Esophagus squamous epithelium (tissue), 5 donors: Measurements from ENCODE around the gene KLHDC10. TPM values are rescaled to one million over a fixed set of nuclear protein-coding genes. Genes with fewer than 3 reads are reported as not detected.
A peak's percentile ranks its signal among the peaks of the same experiment; 100 is the strongest.

Experiments used
- DNase-seq: peaks from one replicate; lab custom pipeline; 2025; lab: John Stamatoyannopoulos, UW
- H3K27ac ChIP-seq, 4 donors: fragments of 200-600 bp; sonication (generic); one replicate each; pipeline ENCODE4 v1.5.1; 2016 to 2019; ENCODE audit warnings: mild to moderate bottlenecking in 1 of 4
- H3K27me3 ChIP-seq, 4 donors: fragments of 200-600 bp; sonication (generic); 1 replicate in 3 of 4; 2 replicates in 1 of 4; pipeline versions ENCODE4 v1.5.1 to v1.6.0; 2017 to 2021; ENCODE audit warnings: antibody characterized with exemption in 1 of 4
- H3K36me3 ChIP-seq, 3 donors: fragments of 200-600 bp; sonication (generic); one replicate each; pipeline ENCODE4 v1.5.1; 2016 to 2019
- H3K4me1 ChIP-seq, 3 donors: fragments of 200-600 bp; sonication (generic); one replicate each; pipeline ENCODE4 v1.5.1; 2017 to 2019
- H3K4me3 ChIP-seq, 4 donors: fragments of 200-600 bp; sonication (generic); 1 replicate in 3 of 4; 2 replicates in 1 of 4; pipeline ENCODE4 v1.5.1; 2016 to 2019; ENCODE audit warnings: mild to moderate bottlenecking in 2 of 4, moderate library complexity in 1 of 4
- H3K9me3 ChIP-seq, 3 donors: fragments of 200-600 bp; sonication (generic); one replicate each; pipeline ENCODE4 v1.5.1; 2016 to 2019
- POLR2A ChIP-seq, 4 donors: fragments of 450-650 bp; IDR thresholded peaks; one replicate each; pipeline ENCODE4 v1.6.1; 2017; ENCODE audit warnings: antibody characterized with exemption in 4 of 4, mild to moderate bottlenecking in 4 of 4, moderate library complexity in 3 of 4
- WGBS, 2 donors: methylation state at CpG; one replicate each; pipeline ENCODE4 v1.1.5; 2018; 5-methylcytosine and 5-hydroxymethylcytosine counted together
- intact Hi-C: fragments of 100-400 bp; cut with DNase I; formaldehyde crosslinking; loops from one replicate; pipeline ENCODE4 v1.15.0; 2022
- total RNA-seq, 4 donors: library from RNA; depleted of rRNA; stranded (reverse); fragments of >200 nt; gene quantifications; one replicate each; pipeline ENCODE4 v1.1.0, GENCODE V29; 2016
- TF ChIP-seq, protein P1 (sequence below), 6 experiments: fragments of 450-650 bp in 4 of 6; fragments of 200-600 bp in 2 of 6; sonication (generic) in 2 of 6; IDR thresholded peaks; one replicate each; pipeline ENCODE4 v1.5.1; 2016 to 2019; ENCODE audit warnings: antibody characterized with exemption in 6 of 6, mild to moderate bottlenecking in 4 of 6, moderate library complexity in 4 of 6
- donor health status: DM: yes; HTN: yes; CAD: no.

The KLHDC10 gene
- total RNA-seq, 4 donors from 2014 or later = 11.9 to 17.5 (median 15.7) TPM

- intact Hi-C loops = no loop called here
- Histone ChIP-seq H3K9me3 (no peaks in the 10 kb centered on the region), H3K4me1 (peaks cover 2 to 19% (median 10%) of the 10 kb centered on the region in 3 donors), H3K27me3 (no peaks in the 10 kb centered on the region), H3K4me3 (no peak overlapping the region), H3K27ac (no peak overlapping the region), H3K36me3 (peaks cover 0 to 59% (median 7%) of the 10 kb centered on the region in 3 donors)
- TF ChIP-seq, protein P1, sequence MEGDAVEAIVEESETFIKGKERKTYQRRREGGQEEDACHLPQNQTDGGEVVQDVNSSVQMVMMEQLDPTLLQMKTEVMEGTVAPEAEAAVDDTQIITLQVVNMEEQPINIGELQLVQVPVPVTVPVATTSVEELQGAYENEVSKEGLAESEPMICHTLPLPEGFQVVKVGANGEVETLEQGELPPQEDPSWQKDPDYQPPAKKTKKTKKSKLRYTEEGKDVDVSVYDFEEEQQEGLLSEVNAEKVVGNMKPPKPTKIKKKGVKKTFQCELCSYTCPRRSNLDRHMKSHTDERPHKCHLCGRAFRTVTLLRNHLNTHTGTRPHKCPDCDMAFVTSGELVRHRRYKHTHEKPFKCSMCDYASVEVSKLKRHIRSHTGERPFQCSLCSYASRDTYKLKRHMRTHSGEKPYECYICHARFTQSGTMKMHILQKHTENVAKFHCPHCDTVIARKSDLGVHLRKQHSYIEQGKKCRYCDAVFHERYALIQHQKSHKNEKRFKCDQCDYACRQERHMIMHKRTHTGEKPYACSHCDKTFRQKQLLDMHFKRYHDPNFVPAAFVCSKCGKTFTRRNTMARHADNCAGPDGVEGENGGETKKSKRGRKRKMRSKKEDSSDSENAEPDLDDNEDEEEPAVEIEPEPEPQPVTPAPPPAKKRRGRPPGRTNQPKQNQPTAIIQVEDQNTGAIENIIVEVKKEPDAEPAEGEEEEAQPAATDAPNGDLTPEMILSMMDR (IDR thresholded peaks at IDR 0.05) = no peak
- TF ChIP-seq POLR2A (IDR thresholded peaks at IDR 0.05) = no peak
- DNase-seq = no peak
- 90 to 96% methylated on average over 4 of the region's 4 CpGs for WGBS, 2 donors
Measured at GRCh38 chr7:130137207-130137606, 66.9 kb downstream of the KLHDC10 start.

DNA sequence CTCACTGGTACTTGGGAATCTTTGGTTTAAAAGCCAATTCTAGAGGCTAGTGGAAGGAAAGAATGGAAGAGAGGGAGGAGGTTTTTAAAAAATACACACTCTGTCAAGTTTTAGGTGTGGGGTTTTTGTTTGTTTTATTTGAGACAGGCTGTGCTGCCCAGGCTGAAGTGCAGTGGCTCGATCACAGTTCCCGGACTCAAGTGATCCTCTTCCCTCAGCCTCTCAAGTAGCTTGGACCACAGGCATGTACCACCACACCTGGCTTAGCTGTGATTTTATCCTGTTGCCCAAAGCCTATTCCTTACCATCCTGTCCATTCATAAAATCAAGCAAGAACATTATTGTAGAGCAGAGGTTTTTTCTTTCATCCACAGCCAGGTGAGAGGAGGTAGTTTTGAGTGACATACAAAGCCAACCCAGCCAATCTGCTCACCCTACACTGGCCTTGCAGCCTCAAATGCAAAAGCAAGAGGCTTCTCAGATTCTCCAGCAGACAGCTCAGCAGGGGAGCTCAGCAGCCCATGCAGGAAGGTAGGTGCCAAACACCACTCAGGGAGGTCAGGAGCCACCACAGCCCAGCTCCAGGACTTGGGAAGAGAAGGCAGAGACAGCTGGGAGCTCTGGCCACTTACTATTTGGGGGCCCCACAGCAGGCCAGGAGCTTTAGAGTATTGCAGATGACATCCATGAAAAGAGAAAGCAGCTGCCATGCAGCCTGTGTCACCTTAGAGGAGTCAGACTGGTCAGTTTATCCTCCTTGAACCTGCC, 69.0 kb downstream of the KLHDC10 start:
- TF ChIP-seq, protein P1 (IDR thresholded peaks at IDR 0.05) = no peak
- no peak for TF ChIP-seq POLR2A (IDR thresholded peaks at IDR 0.05)
- H3K27ac ChIP-seq = no peak overlapping the region
- WGBS, 2 donors = 88 to 89% methylated on average over 2 of the region's 2 CpGs
- H3K4me3 ChIP-seq = no peak overlapping the region
- H3K9me3 ChIP-seq = no peaks in the 10 kb centered on the region
- H3K27me3 ChIP-seq = no peaks in the 10 kb centered on the region
- intact Hi-C loops = no loop called here
- no peak for DNase-seq
- H3K4me1 ChIP-seq = peaks cover 2 to 24% (median 14%) of the 10 kb centered on the region in 3 donors
- H3K36me3 ChIP-seq = peaks cover 0 to 37% (median 7%) of the 10 kb centered on the region in 3 donors

- peak overlapping the region; percentile 43 to 68 (median 62) for H3K4me3 ChIP-seq
- intact Hi-C loops = no loop called here
- WGBS, 2 donors = 70 to 77% methylated on average over 4 to 6 of the region's 47 CpGs
- H3K27ac ChIP-seq = peak overlapping the region in 2 of 4 donors; percentile 67 to 78
- no peak for DNase-seq
- H3K4me1 ChIP-seq = peaks cover 2 to 24% (median 14%) of the 10 kb centered on the region in 3 donors
- peaks cover 0 to 24% (median 7%) of the 10 kb centered on the region in 3 donors for H3K36me3 ChIP-seq
- no peaks in the 10 kb centered on the region for H3K27me3 ChIP-seq
- no peaks in the 10 kb centered on the region for H3K9me3 ChIP-seq
- TF ChIP-seq, protein P1 (IDR thresholded peaks at IDR 0.05) = no peak
- TF ChIP-seq POLR2A (IDR thresholded peaks at IDR 0.05) = no peak
Measured at GRCh38 chr7:130140551-130141160, 70.3 kb downstream of the KLHDC10 start.

DNA sequence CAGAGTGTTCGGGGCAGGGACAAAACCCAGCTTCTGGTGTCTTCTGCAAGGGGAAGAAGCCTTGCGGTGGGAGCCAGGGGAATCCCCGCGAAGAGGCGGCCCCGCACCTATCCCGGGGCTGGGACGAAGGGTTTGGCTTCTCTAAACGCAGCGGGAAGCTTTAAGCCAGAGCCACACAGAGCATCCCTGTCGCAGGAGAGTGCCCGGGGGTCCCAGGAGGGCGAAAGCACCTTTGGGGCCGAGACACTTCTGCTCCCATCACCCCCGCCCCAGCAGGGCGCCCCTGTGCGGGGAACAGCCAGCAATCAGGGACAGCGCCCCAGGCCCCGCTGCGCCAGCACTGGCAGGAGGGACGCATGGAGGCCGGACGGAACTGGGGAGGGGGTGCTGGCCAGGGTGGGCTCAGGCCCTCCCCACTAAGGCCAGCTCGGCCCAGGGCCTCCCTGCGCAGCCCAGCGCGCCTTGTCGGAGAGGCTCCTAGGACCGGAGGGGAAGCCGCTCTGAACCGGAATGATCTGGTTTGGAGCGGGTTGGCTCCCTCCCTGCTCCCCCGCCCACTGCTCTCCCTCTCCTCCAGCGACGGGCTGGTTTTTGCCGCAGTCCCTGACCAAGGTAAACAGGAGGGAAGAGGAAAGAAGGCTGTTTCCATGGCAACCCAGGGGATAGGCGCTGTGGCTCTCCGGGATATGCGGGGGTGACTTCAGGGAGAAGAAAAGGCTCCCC, 71.0 kb downstream of the KLHDC10 start:
- Histone ChIP-seq H3K27me3 (no peaks in the 10 kb centered on the region), H3K27ac (peak overlapping the region; percentile 50 to 78 (median 70)), H3K4me1 (peaks cover 2 to 24% (median 14%) of the 10 kb centered on the region in 3 donors), H3K36me3 (peaks cover 0 to 18% (median 7%) of the 10 kb centered on the region in 3 donors), H3K4me3 (peak overlapping the region; percentile 43 to 68 (median 62)), H3K9me3 (no peaks in the 10 kb centered on the region)
- intact Hi-C loops = no loop called here
- TF ChIP-seq, protein P1 (IDR thresholded peaks at IDR 0.05) = no peak
- no peak for TF ChIP-seq POLR2A (IDR thresholded peaks at IDR 0.05)
- WGBS, 2 donors = 6 to 25% methylated on average over 11 of the region's 39 CpGs
- no peak for DNase-seq
